Measurements from ENCODE around the gene STAT6. TPM values are rescaled to one million over a fixed set of nuclear protein-coding genes. Genes with fewer than 3 reads are reported as not detected.
"Not testable (repeated sequence)": the region's sequence is repeated elsewhere in the genome, so short reads cannot be mapped to it uniquely, and the experiment has no call there.

STAT6 gene
- total RNA-seq, 1 experiment from 2014 or later, result 52.3 TPM

DNA sequence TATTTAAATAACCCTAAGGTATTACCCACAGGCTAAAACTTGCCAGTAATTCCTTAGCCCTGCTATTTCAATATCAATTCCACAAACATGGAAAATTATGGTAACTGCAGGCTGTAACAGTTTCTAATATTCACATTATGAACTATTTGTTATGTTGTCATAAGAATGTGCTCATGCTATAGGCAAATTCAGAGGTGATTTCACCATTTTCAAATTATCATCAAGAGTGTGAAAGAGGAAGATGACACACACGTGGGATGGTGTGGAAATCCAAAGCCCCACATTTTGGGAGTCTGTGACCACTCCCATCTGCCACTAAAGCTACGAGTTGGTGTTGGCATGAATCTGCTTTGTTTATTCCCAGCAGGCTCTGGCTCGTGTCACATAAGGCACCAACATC lies 55.3 kb downstream of the STAT6 start:
- DNase-seq (ENCODE audit: low read depth, low spot score) (no peak), ATAC-seq (no peak)
- in situ Hi-C loops (cut with HindIII; ENCODE audit: low pct_unique_long_range_greater_than_20kb, low sequenced_read_pairs), result no loop called here
- Histone ChIP-seq H3K4me3 (ENCODE audit: low read depth in 2 of 2, low read length in 2 of 2) (no peak overlapping the region), H3K27me3 (ENCODE audit: control insufficient read depth, insufficient read depth, low read length) (no peaks in the 10 kb centered on the region), H3K9me3 (ENCODE audit: control insufficient read depth, insufficient read depth, low read depth, low read length) (no peaks in the 10 kb centered on the region), H3K4me1 (ENCODE audit: control insufficient read depth, insufficient read depth, low read length) (no peaks in the 10 kb centered on the region), H3K27ac (ENCODE audit: low read length) (no peak overlapping the region), H3K36me3 (ENCODE audit: control insufficient read depth, insufficient read depth, low read length) (peaks cover 34% of the 10 kb centered on the region)
- TF ChIP-seq POLR2AphosphoS5 (IDR thresholded peaks at IDR 0.05; ENCODE audit: low read depth, low read length) (no peak), TCF7L2 (IDR thresholded peaks at IDR 0.05; ENCODE audit: low read depth, low read length) (no peak), SIN3A (IDR thresholded peaks at IDR 0.05; ENCODE audit: borderline replicate concordance, insufficient read depth, low read depth, low read length) (no peak)
- TF ChIP-seq, protein P1, sequence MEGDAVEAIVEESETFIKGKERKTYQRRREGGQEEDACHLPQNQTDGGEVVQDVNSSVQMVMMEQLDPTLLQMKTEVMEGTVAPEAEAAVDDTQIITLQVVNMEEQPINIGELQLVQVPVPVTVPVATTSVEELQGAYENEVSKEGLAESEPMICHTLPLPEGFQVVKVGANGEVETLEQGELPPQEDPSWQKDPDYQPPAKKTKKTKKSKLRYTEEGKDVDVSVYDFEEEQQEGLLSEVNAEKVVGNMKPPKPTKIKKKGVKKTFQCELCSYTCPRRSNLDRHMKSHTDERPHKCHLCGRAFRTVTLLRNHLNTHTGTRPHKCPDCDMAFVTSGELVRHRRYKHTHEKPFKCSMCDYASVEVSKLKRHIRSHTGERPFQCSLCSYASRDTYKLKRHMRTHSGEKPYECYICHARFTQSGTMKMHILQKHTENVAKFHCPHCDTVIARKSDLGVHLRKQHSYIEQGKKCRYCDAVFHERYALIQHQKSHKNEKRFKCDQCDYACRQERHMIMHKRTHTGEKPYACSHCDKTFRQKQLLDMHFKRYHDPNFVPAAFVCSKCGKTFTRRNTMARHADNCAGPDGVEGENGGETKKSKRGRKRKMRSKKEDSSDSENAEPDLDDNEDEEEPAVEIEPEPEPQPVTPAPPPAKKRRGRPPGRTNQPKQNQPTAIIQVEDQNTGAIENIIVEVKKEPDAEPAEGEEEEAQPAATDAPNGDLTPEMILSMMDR (IDR thresholded peaks at IDR 0.05), result no peak
- TF ChIP-seq, protein P2, sequence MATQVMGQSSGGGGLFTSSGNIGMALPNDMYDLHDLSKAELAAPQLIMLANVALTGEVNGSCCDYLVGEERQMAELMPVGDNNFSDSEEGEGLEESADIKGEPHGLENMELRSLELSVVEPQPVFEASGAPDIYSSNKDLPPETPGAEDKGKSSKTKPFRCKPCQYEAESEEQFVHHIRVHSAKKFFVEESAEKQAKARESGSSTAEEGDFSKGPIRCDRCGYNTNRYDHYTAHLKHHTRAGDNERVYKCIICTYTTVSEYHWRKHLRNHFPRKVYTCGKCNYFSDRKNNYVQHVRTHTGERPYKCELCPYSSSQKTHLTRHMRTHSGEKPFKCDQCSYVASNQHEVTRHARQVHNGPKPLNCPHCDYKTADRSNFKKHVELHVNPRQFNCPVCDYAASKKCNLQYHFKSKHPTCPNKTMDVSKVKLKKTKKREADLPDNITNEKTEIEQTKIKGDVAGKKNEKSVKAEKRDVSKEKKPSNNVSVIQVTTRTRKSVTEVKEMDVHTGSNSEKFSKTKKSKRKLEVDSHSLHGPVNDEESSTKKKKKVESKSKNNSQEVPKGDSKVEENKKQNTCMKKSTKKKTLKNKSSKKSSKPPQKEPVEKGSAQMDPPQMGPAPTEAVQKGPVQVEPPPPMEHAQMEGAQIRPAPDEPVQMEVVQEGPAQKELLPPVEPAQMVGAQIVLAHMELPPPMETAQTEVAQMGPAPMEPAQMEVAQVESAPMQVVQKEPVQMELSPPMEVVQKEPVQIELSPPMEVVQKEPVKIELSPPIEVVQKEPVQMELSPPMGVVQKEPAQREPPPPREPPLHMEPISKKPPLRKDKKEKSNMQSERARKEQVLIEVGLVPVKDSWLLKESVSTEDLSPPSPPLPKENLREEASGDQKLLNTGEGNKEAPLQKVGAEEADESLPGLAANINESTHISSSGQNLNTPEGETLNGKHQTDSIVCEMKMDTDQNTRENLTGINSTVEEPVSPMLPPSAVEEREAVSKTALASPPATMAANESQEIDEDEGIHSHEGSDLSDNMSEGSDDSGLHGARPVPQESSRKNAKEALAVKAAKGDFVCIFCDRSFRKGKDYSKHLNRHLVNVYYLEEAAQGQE (IDR thresholded peaks at IDR 0.05; ENCODE audit: insufficient read depth in 1 of 2, low read depth in 2 of 2, low read length in 1 of 2), result no peak
- intact Hi-C loops (cut with micrococcal nuclease; ENCODE audit: unreplicated experiment), result no loop called here
- BruUV-seq (replicated peaks), result TSS peak; percentile 36
- CTCF ChIA-PET, result no interaction called here
- POLR2A ChIA-PET, result no interaction called here

DNA sequence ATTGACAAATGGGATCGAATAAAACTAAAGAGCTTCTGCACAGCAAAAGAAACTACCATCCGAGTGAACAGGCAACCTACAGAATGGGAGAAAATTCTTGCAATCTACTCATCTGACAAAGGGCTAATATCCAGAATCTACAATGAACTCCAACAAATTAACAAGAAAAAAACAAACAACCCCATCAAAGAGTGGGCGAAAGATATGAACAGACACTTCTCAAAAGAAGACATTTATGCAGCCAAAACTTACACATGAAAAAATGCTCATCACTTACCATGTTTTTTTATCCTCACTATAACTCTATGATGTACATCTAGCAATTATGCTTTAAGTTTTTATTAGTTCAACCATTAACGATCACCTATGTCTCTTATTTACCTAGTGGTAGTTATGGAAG lies 57.3 kb downstream of the STAT6 start:
- in situ Hi-C loops (cut with HindIII; ENCODE audit: low pct_unique_long_range_greater_than_20kb, low sequenced_read_pairs); H3K27ac ChIP-seq (ENCODE audit: low read length); POLR2A ChIA-PET; H3K4me3 ChIP-seq (ENCODE audit: low read depth in 2 of 2, low read length in 2 of 2); H3K4me1 ChIP-seq (ENCODE audit: control insufficient read depth, insufficient read depth, low read length); H3K9me3 ChIP-seq (ENCODE audit: control insufficient read depth, insufficient read depth, low read depth, low read length); CTCF ChIA-PET; intact Hi-C loops (cut with micrococcal nuclease; ENCODE audit: unreplicated experiment); DNase-seq (ENCODE audit: low read depth, low spot score); BruUV-seq (replicated peaks); ATAC-seq; H3K27me3 ChIP-seq (ENCODE audit: control insufficient read depth, insufficient read depth, low read length): not testable (repeated sequence)
- peaks cover 17% of the 10 kb centered on the region for H3K36me3 ChIP-seq (ENCODE audit: control insufficient read depth, insufficient read depth, low read length)

DNA sequence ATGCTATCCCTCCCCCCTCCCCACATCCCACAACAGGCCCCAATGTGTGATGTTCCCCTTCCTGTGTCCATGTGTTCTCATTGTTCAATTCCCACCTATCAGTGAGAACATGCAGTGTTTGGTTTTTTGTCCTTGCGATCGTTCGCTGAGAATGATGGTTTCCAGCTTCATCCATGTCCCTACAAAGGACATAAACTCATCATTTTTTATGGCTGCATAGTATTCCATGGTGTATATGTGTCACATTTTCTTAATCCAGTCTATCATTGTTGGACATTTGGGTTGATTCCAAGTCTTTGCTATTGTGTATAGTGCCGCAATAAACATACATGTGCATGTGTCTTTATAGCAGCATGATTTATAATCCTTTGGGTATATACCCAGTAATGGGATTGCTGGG lies 58.0 kb downstream of the STAT6 start:
- H3K4me1 ChIP-seq (ENCODE audit: control insufficient read depth, insufficient read depth, low read length); POLR2A ChIA-PET; H3K27me3 ChIP-seq (ENCODE audit: control insufficient read depth, insufficient read depth, low read length); in situ Hi-C loops (cut with HindIII; ENCODE audit: low pct_unique_long_range_greater_than_20kb, low sequenced_read_pairs); intact Hi-C loops (cut with micrococcal nuclease; ENCODE audit: unreplicated experiment); H3K9me3 ChIP-seq (ENCODE audit: control insufficient read depth, insufficient read depth, low read depth, low read length); H3K27ac ChIP-seq (ENCODE audit: low read length); H3K36me3 ChIP-seq (ENCODE audit: control insufficient read depth, insufficient read depth, low read length); ATAC-seq; CTCF ChIA-PET; H3K4me3 ChIP-seq (ENCODE audit: low read depth in 2 of 2, low read length in 2 of 2); DNase-seq (ENCODE audit: low read depth, low spot score); BruUV-seq (replicated peaks): not testable (repeated sequence)

Measured in Panc1 (cell line).